PFSK-1 (cell line): ENCODE results near the gene ALKBH2.

Experiments used
- FOXP2 ChIP-seq: optimal IDR thresholded peaks from 2 replicates; pipeline ENCODE3; 2011; ENCODE audit warnings: borderline replicate concordance, control low read depth, inconsistent platforms; ENCODE audit not compliant: insufficient read depth; ENCODE audit errors: extremely low read length, extremely low read depth
- POLR2AphosphoS5 ChIP-seq: IDR thresholded peaks from 2 replicates; pipeline ENCODE4 v1.6.1; 2012; ENCODE audit warnings: low read depth, mild to moderate bottlenecking, control low read depth, low read length, moderate library complexity
- TAF1 ChIP-seq: IDR thresholded peaks from 2 replicates; pipeline ENCODE4 v1.6.1; 2012; ENCODE audit warnings: low read length, control low read depth, borderline replicate concordance; ENCODE audit not compliant: insufficient read depth
- TF ChIP-seq, protein P1 (sequence below), 2 experiments: IDR thresholded peaks; 2 replicates each; pipeline versions ENCODE4 v1.6.1 to v1.8.0; 2011 to 2012; ENCODE audit warnings: low read depth in 2 of 2, low read length in 2 of 2, control low read depth in 1 of 2, inconsistent platforms in 1 of 2, mild to moderate bottlenecking in 1 of 2, moderate library complexity in 1 of 2; ENCODE audit not compliant: insufficient read depth in 1 of 2

DNA sequence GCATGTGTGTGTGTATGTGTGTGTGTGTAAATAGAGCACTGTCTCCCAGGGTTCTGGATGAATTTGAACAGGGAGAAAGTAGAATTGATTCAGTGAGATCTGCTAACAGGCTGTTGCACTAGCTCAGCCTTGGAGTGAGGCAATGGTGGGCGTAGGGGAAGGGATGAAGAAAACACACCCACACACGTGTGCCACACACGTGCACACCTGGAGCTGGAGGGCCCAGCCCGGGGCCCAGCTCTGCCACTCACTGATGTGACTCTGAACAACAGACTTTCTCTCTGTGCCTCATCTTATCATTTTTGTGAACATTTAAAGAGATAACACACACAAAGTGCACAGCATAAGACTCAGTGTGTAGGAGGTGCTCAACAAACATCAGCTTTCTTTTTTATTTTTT is 27.3 kb upstream of the ALKBH2 start:
- TF ChIP-seq POLR2AphosphoS5 (no peak), TAF1 (no peak), FOXP2 (no peak)
- TF ChIP-seq, protein P1, sequence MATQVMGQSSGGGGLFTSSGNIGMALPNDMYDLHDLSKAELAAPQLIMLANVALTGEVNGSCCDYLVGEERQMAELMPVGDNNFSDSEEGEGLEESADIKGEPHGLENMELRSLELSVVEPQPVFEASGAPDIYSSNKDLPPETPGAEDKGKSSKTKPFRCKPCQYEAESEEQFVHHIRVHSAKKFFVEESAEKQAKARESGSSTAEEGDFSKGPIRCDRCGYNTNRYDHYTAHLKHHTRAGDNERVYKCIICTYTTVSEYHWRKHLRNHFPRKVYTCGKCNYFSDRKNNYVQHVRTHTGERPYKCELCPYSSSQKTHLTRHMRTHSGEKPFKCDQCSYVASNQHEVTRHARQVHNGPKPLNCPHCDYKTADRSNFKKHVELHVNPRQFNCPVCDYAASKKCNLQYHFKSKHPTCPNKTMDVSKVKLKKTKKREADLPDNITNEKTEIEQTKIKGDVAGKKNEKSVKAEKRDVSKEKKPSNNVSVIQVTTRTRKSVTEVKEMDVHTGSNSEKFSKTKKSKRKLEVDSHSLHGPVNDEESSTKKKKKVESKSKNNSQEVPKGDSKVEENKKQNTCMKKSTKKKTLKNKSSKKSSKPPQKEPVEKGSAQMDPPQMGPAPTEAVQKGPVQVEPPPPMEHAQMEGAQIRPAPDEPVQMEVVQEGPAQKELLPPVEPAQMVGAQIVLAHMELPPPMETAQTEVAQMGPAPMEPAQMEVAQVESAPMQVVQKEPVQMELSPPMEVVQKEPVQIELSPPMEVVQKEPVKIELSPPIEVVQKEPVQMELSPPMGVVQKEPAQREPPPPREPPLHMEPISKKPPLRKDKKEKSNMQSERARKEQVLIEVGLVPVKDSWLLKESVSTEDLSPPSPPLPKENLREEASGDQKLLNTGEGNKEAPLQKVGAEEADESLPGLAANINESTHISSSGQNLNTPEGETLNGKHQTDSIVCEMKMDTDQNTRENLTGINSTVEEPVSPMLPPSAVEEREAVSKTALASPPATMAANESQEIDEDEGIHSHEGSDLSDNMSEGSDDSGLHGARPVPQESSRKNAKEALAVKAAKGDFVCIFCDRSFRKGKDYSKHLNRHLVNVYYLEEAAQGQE (IDR thresholded peaks at IDR 0.05; ENCODE audit: insufficient read depth in 1 of 2, low read depth in 2 of 2, low read length in 2 of 2), result no peak
